ENCODE data around the gene CATSPER3.

Gene CATSPER3

GRCh38 chr5:134967607-134968006, at the start of gene CATSPER3:
TSS of gene CATSPER3 (plus strand) at chr5:134967907. CDS start at chr5:134967992, 85 bp downstream.
- H3K4me3 Mint-ChIP-seq = peak within 1 kb of the TSS; percentile 41
- H3K27me3 Mint-ChIP-seq (ENCODE audit: low read depth, poor library complexity) = no peaks in the 10 kb centered on the region
- DNase-seq = no peak
- no peaks in the 10 kb centered on the region for H3K9me3 Mint-ChIP-seq
- H3K36me3 Mint-ChIP-seq (ENCODE audit: low read depth) = no peaks in the 10 kb centered on the region
- H3K4me1 Mint-ChIP-seq = peaks cover 34% of the 10 kb centered on the region
- H3K27ac Mint-ChIP-seq = no peak within 1 kb of the TSS
- TF ChIP-seq CTCF (IDR thresholded peaks at IDR 0.05) = no peak

GRCh38 chr5:134918861-134919260, 48.8 kb upstream of the CATSPER3 start:
- H3K36me3 Mint-ChIP-seq (ENCODE audit: low read depth) = peaks cover 19% of the 10 kb centered on the region
- H3K4me1 Mint-ChIP-seq = no peaks in the 10 kb centered on the region
- H3K4me3 Mint-ChIP-seq = no peak overlapping the region
- no peak for TF ChIP-seq CTCF (IDR thresholded peaks at IDR 0.05)
- no peaks in the 10 kb centered on the region for H3K9me3 Mint-ChIP-seq
- no peaks in the 10 kb centered on the region for H3K27me3 Mint-ChIP-seq (ENCODE audit: low read depth, poor library complexity)
- no peak for DNase-seq
- H3K27ac Mint-ChIP-seq = no peak overlapping the region

- H3K4me3 Mint-ChIP-seq = no peak overlapping the region
- no peak for TF ChIP-seq CTCF (IDR thresholded peaks at IDR 0.05)
- DNase-seq = no peak
- H3K27me3 Mint-ChIP-seq (ENCODE audit: low read depth, poor library complexity) = no peaks in the 10 kb centered on the region
- peak overlapping the region; percentile 36 for H3K27ac Mint-ChIP-seq
- H3K9me3 Mint-ChIP-seq = no peaks in the 10 kb centered on the region
- H3K36me3 Mint-ChIP-seq (ENCODE audit: low read depth) = peaks cover 19% of the 10 kb centered on the region
- H3K4me1 Mint-ChIP-seq = no peaks in the 10 kb centered on the region
Measured at GRCh38 chr5:134920848-134921575, 46.7 kb upstream of the CATSPER3 start.

GRCh38 chr5:134932508-134932907, 35.2 kb upstream of the CATSPER3 start:
- TF ChIP-seq CTCF (IDR thresholded peaks at IDR 0.05) = no peak
- no peak overlapping the region for H3K4me3 Mint-ChIP-seq
- H3K4me1 Mint-ChIP-seq = no peaks in the 10 kb centered on the region
- DNase-seq = no peak
- no peaks in the 10 kb centered on the region for H3K9me3 Mint-ChIP-seq
- no peaks in the 10 kb centered on the region for H3K27me3 Mint-ChIP-seq (ENCODE audit: low read depth, poor library complexity)
- peaks cover 11% of the 10 kb centered on the region for H3K36me3 Mint-ChIP-seq (ENCODE audit: low read depth)
- no peak overlapping the region for H3K27ac Mint-ChIP-seq

GRCh38 chr5:134934202-134934601, 33.5 kb upstream of the CATSPER3 start:
- Mint-ChIP-seq H3K36me3 (ENCODE audit: low read depth) (peaks cover 6% of the 10 kb centered on the region), H3K27ac (no peak overlapping the region), H3K9me3 (no peaks in the 10 kb centered on the region), H3K27me3 (ENCODE audit: low read depth, poor library complexity) (no peaks in the 10 kb centered on the region), H3K4me3 (no peak overlapping the region), H3K4me1 (peaks cover 6% of the 10 kb centered on the region)
- TF ChIP-seq CTCF (IDR thresholded peaks at IDR 0.05) = no peak
- DNase-seq = no peak

All from nephron progenitor cell (in vitro differentiated cells).